KOPT-K1 (cell line): ENCODE results near the gene DST.

Source experiments
- H3K27ac ChIP-seq: fragments of 200-600 bp; sonication (generic); 2 replicates; pipeline ENCODE4 v1.5.1; 2016; ENCODE audit warnings: antibody characterized with exemption, mild to moderate bottlenecking, low read depth, low read length; ENCODE audit not compliant: poor library complexity, severe bottlenecking
- H3K36me3 ChIP-seq: fragments of 200-600 bp; sonication (generic); 2 replicates; pipeline ENCODE4 v1.5.1; 2017; ENCODE audit warnings: antibody characterized with exemption, mild to moderate bottlenecking, low read length, moderate library complexity; ENCODE audit not compliant: insufficient read depth
- H3K9me3 ChIP-seq: fragments of 200-600 bp; sonication (generic); 2 replicates; pipeline ENCODE4 v1.5.1; 2017; ENCODE audit warnings: antibody characterized with exemption, low read length, mild to moderate bottlenecking; ENCODE audit not compliant: insufficient read depth, poor library complexity, severe bottlenecking

DST gene

GRCh38 chr6:56547687-56548086, 95.0 kb downstream of the DST start:
- H3K9me3 ChIP-seq, result no peaks in the 10 kb centered on the region
- no peaks in the 10 kb centered on the region for H3K36me3 ChIP-seq
- H3K27ac ChIP-seq, result no peak overlapping the region

DNA sequence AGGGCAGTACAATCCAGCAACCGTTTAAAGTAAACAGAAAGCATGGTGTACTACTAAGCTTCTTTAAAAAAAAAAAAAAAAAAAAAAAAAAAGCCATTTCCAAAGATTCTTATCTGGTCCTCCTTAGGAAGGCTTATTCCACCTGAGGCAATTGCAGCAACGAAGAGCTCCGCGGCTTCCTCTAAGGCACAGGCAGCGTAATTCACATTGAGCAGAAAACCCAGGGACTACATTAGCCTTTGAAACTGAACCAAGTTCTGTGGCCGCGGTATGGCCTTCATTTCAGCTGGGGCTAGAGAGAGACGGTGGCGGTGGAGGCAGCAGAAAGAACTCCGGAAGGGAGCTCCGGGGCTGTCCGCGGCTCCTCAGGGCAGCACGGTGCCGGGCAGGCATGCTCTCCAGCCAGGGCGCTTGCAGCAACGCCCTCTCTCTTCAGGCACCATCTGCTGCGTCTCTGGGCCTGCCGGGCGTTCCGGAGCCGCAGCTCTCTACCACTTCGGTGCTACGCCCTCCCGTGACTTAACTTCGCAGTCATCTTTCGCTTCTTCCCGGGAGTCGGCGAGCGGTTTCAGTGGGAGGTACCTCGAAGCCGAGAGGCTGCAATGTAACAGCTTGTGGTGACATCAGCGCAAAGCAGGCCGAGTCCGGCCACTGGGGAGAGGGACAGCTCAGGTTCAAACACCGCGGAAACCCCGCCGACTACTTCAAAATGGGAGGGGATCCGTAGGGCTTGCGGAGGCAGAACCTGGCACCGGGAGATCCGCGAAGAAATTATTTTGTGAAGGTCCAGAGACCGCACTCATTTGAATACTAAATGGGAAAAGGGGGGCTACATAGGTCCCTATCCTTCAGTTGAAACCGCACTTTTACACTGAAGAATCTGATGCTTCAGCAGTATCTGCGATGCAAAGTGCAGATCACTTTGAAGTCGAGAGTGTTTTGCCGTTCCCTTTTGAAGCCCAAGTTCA, 100.0 kb downstream of the DST start:
- H3K27ac ChIP-seq, result no peak overlapping the region
- no peaks in the 10 kb centered on the region for H3K9me3 ChIP-seq
- no peaks in the 10 kb centered on the region for H3K36me3 ChIP-seq

DNA sequence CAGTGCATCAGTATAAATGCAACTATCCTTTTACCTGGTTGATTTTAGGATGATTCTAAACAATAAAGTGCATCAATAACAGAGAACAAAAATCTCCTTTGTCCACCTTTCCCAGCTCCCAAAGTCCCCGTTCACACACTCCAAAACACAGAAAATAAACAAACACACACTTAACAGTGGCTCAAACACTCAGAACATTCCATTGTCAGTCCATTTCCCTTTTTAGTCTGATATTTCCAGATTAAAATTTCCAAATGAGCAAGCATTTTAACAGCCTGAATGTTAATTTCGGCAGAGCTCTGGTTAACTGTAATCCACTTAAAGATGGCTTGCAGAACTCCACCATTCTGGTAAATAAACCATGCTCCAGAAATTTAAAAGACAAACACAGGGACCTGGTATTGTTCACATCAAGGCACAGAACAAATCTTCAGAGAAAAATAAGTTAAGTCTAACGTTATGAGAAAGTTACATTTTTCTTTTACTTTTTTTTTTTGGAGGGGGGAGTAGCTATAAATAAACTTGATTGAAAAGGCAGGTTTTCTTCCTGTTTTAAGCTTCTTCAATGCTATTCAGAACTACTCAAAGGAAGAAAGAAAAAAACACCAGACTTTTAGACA, 100.8 kb downstream of the DST start:
- no peaks in the 10 kb centered on the region for H3K36me3 ChIP-seq
- no peak overlapping the region for H3K27ac ChIP-seq
- H3K9me3 ChIP-seq, result no peaks in the 10 kb centered on the region

DNA sequence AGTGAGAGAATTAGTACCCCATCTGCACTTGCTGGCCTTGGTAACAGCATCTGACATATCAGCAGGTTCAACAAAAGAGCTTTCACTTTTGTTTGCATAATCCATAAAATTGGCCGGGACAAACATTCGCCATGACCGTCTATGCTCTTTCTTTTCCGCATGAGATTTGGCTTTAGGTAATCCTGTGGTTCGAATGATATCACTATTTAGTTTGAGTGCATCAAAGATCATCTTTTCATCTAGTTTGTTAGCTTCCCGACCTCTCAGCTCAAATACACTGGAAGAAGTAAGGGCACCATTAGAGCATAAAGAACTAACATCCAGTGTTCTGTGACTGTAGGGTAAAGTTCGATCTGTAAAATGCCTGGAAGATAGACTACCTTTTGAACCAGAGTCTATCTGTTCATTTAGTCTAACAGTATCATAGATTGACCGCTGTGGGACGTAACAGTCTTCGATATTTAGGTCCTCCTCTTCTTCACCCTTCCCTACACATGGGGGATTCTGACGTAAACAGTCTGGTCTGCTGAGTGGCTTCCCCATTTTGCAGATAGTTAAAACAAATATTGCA, 101.6 kb downstream of the DST start:
- H3K36me3 ChIP-seq, result no peaks in the 10 kb centered on the region
- no peak overlapping the region for H3K27ac ChIP-seq

GRCh38 chr6:56540232-56541029, 102.3 kb downstream of the DST start:
- Histone ChIP-seq H3K27ac (no peak overlapping the region), H3K36me3 (no peaks in the 10 kb centered on the region), H3K9me3 (no peaks in the 10 kb centered on the region)

More for the DNA sequence above, 101.6 kb downstream of the DST start:
- no peaks in the 10 kb centered on the region for H3K9me3 ChIP-seq

DNA sequence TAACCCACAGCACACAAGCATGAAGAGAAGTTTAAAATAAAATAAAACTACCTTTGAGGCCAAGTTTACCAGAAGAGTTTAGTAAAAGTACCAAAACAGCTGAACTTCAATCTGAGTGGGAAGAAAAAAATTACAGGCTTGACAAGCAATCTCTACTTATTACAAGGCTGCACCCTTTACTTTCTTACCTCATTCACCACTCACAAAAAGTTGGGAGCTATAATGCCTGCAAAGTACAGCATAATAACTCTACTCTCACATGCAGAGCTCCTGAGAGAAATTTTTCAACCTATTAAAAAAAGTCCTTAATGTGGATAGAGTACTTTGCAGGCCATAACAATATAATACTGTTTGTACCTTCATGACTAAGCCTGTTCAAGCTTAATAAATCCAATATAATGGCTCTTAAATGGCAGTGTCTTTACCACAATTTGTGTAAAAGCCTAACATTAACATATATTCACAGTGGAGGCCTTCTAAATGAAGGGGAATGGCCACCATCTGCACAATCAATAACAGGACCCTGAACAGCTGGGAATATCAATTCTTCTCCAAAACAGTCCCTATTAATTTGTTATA, 103.1 kb downstream of the DST start:
- Histone ChIP-seq H3K27ac (no peak overlapping the region), H3K9me3 (no peaks in the 10 kb centered on the region), H3K36me3 (no peaks in the 10 kb centered on the region)

DNA sequence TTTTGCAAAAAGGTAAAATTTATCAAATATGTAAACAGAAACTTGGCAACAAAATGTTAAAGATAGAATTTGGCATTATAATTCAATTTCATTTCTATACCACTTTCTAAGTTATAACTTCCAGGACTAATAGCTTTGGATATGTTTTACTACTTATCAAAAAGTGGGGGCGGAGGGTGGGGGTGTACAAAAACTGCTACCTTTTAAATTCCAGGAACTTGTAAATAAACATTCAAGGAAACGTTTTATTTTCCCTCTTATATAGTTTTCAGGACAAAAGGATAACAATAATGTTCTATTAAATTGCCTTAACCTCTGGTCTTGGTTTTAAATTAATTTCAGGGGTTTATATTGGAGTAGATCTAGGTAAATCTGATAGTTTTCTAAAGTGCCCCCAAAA, 103.8 kb downstream of the DST start:
- Histone ChIP-seq H3K9me3 (no peaks in the 10 kb centered on the region), H3K36me3 (no peaks in the 10 kb centered on the region), H3K27ac (no peak overlapping the region)

GRCh38 chr6:56537223-56537770, 105.4 kb downstream of the DST start:
- no peaks in the 10 kb centered on the region for H3K9me3 ChIP-seq
- H3K36me3 ChIP-seq, result no peaks in the 10 kb centered on the region
- no peak overlapping the region for H3K27ac ChIP-seq

GRCh38 chr6:56536536-56536935, 106.2 kb downstream of the DST start:
- H3K36me3 ChIP-seq, result no peaks in the 10 kb centered on the region
- H3K9me3 ChIP-seq, result no peaks in the 10 kb centered on the region
- no peak overlapping the region for H3K27ac ChIP-seq

DNA sequence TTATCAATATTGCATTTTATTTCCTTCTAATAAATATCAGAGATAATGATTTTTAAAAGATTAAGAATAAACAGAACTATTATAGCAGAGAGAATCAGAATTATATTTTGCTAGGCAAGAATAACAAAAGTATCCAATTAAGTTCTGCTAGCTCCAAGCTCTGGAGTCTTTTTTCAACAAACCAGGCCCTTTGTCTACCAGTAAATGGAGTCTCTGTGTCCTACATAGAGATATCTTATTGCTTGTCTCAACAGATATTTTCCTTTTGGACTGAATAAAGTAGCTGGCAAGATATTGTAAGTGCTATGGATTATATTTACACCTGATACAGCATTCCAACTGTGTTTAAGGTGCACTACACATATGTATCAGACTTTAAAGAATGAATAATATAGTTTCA, 107.1 kb downstream of the DST start:
- H3K27ac ChIP-seq, result no peak overlapping the region
- no peaks in the 10 kb centered on the region for H3K36me3 ChIP-seq
- H3K9me3 ChIP-seq, result no peaks in the 10 kb centered on the region

DNA sequence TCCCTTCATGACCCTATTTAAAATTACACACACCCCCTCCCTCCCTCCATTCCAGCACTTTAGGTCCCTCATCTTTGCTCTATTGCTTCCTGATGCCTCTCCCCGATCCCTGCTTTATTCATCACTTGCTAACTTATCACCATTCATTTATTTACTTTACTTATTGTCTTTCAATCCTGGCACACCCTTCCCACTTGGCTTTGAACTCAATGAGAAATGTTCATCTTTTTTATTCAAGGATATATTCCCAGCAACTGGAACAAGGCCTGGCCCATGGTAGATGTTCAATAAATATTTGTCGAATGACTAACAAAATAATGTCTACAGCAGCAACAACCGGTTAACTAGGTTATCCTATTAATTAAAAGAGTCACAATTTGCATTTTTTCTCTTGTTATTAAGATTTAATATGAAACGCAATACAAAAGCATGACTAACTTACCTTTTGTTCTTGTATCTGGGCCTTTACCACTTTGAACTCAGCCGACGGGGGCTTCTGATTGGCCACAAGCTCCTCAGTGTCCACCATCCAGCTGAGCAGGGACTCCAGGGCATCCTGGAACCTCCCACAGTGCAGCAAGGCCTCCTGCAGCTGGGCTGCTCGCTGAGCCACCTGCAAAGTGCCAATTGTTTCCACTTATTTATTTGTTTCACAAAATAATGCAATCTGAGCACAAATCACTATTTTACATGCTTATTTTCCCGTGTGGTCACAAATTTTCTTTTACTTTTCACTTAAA, 107.8 kb downstream of the DST start:
- Histone ChIP-seq H3K9me3 (no peaks in the 10 kb centered on the region), H3K27ac (no peak overlapping the region), H3K36me3 (no peaks in the 10 kb centered on the region)

GRCh38 chr6:56532766-56533551, 109.7 kb downstream of the DST start:
- Histone ChIP-seq H3K36me3 (no peaks in the 10 kb centered on the region), H3K27ac (no peak overlapping the region), H3K9me3 (no peaks in the 10 kb centered on the region)

- Histone ChIP-seq H3K36me3 (no peaks in the 10 kb centered on the region), H3K9me3 (no peaks in the 10 kb centered on the region), H3K27ac (no peak overlapping the region)
Measured at GRCh38 chr6:56531839-56532595, 110.7 kb downstream of the DST start.
